Activated CD4-positive, alpha-beta T cell treated with anti-CD3 and anti-CD28 coated beads, Interleukin-2, Interleukin-6, amounts not matched to agents 100 ng/mL and 50 ng/mL, durations not matched to agents 16 hours and 8 hours (primary cell): Measurements from ENCODE around the gene RB1.

Experiments used
- DNase-seq: peaks from one replicate; pipeline ENCODE4 v3.0.0-alpha.2; 2020

The RB1 gene

GRCh38 chr13:48501705-48502104 is 198.2 kb downstream of the RB1 start:
- no peak for DNase-seq

- DNase-seq: no peak
Measured at GRCh38 chr13:48502601-48503319, 199.2 kb downstream of the RB1 start.

GRCh38 chr13:48504606-48505005 is 201.1 kb downstream of the RB1 start:
- DNase-seq: peak; percentile 69

- peak; percentile 83 for DNase-seq
Measured at GRCh38 chr13:48505012-48505411, 201.5 kb downstream of the RB1 start.

GRCh38 chr13:48505597-48506091 is 202.1 kb downstream of the RB1 start:
- peak; percentile 92 for DNase-seq

GRCh38 chr13:48506092-48506701 is 202.6 kb downstream of the RB1 start:
- DNase-seq: no peak

- DNase-seq: no peak
Measured at GRCh38 chr13:48507021-48507420, 203.5 kb downstream of the RB1 start.

GRCh38 chr13:48508011-48508410 is 204.5 kb downstream of the RB1 start:
- no peak for DNase-seq

- DNase-seq: no peak
Measured at GRCh38 chr13:48510698-48511097, 207.1 kb downstream of the RB1 start.

GRCh38 chr13:48511621-48512230 is 208.2 kb downstream of the RB1 start:
- DNase-seq: no peak

- DNase-seq: no peak
Measured at GRCh38 chr13:48514793-48515192, 211.2 kb downstream of the RB1 start.

GRCh38 chr13:48515732-48516131 is 212.2 kb downstream of the RB1 start:
- DNase-seq: no peak

GRCh38 chr13:48518083-48518482 is 214.5 kb downstream of the RB1 start:
- no peak for DNase-seq

GRCh38 chr13:48526286-48526685 is 222.7 kb downstream of the RB1 start:
- DNase-seq: no peak

- no peak for DNase-seq
Measured at GRCh38 chr13:48527955-48528354, 224.4 kb downstream of the RB1 start.

GRCh38 chr13:48528720-48529119 is 225.2 kb downstream of the RB1 start:
- DNase-seq: no peak

GRCh38 chr13:48530833-48531232 is 227.3 kb downstream of the RB1 start:
- DNase-seq: no peak
